HG02571 (cell line): ENCODE results near the gene CACNG4.

Experiments
- ATAC-seq: cut with Tn5 transposase; IDR thresholded peaks from one replicate; pipeline ENCODE4 v1.9.1; 2021; ENCODE audit warnings: mild to moderate bottlenecking, moderate library complexity; ENCODE audit not compliant: unreplicated experiment

CACNG4 gene

GRCh38 chr17:67055811-67056745 is 91.6 kb downstream of the CACNG4 start:
- no peak for ATAC-seq

- ATAC-seq, result no peak
Measured at GRCh38 chr17:67056746-67057490, 92.4 kb downstream of the CACNG4 start.

GRCh38 chr17:67058036-67058435 is 93.5 kb downstream of the CACNG4 start:
- ATAC-seq, result no peak

DNA sequence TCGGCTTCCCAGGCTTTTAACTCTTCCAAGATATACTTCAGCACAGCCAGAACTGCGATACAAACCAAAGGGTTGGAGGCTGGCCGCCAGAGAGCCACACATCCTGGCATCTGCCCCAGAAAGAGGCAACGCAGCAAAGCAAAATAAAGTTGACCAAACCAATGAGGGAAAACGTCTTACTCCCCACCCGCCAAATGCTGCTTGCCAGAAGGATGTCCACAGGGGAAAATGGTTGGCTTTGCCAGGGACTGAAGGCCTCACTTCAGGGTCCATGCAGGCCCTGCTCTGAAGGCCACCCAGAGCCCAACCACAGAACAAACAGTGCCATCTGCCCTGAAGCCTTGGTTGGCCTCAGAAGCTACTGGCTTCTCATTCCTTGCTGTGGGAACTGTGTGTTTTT is 94.9 kb downstream of the CACNG4 start:
- no peak for ATAC-seq

GRCh38 chr17:67063141-67063540 is 98.6 kb downstream of the CACNG4 start:
- no peak for ATAC-seq

DNA sequence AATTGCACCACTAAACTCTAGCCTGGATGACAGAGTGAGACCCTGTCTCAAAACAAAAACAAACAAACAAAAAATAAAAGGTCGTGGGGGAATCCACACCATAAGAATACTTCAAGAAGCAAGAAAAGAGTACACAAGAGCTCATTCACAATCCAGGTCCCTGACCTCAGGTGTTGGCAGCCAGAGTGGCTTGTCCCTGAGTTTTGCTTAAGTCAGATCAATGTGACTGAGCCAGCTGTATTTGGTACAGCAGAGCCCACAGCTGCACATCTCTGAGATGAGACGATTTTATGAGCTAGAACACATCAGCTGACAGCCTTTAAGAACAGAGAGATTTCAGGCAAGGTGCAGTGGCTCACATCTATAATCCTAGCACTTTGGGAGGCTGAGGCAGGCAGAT is 102.2 kb downstream of the CACNG4 start:
- ATAC-seq, result no peak

- no peak for ATAC-seq
Measured at GRCh38 chr17:67067571-67068482, 103.3 kb downstream of the CACNG4 start.

DNA sequence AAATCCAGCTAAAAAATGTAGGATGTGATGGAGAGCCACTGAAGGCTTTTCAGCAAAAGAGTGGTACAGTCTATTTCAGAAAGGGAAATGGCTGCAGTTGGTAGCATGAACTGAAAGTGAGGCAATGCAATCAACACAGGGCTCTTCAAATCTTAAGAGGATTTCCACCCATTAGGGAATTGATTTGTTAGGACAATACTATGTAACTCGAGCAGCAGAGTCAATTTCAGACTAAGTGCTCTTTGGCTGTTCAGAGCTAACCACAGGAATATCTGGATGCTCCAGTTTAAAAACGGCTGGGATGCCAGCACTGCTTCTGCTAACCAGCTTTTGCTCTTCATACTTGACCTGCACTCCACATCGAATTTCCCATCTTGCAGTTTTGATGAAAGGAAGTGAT is 104.5 kb downstream of the CACNG4 start:
- ATAC-seq, result no peak

- ATAC-seq, result no peak
Measured at GRCh38 chr17:67069603-67070136, 105.2 kb downstream of the CACNG4 start.

DNA sequence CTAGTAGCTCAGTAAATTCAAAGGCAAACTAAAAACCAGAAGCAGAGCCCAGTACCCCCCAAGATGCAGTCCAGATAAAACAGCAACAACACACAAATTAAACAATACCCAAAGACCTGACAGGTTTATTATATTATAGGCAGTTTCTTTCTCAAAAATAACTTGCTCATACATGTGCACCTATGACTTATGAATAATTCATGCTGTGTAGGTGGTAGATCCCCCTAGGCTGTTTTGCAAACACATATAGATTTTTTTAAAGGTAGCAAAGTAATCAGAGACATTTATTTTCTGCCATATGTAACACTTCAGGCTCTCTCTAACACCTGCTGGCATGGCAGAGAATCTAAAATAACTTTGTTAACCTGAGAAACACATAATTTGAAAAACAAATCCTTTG is 107.1 kb downstream of the CACNG4 start:
- ATAC-seq, result no peak

GRCh38 chr17:67072885-67073284 is 108.4 kb downstream of the CACNG4 start:
- ATAC-seq, result no peak

- ATAC-seq, result no peak
Measured at GRCh38 chr17:67074781-67075180, 110.3 kb downstream of the CACNG4 start.

GRCh38 chr17:67076290-67076689 is 111.8 kb downstream of the CACNG4 start:
- ATAC-seq, result no peak

DNA sequence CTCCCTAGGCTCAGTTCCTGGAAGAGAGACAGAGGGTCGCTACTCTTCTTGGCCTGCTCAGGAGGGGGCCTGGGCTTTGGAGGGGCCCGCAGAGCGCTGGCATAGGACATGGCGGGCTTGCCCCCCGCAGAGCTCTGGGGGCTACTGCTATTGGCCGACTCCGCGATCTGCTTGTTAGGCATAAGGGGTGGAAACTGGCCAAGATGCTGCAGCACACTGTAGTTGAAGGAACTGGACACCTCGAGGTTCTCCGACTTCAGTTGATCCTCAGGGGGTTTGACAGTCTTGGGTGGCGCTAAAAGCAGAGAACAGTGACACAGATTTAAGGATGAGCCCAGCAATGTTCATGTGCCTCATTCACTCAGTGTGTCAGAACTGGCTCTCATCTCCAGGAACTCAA is 113.8 kb downstream of the CACNG4 start:
- ATAC-seq, result no peak

DNA sequence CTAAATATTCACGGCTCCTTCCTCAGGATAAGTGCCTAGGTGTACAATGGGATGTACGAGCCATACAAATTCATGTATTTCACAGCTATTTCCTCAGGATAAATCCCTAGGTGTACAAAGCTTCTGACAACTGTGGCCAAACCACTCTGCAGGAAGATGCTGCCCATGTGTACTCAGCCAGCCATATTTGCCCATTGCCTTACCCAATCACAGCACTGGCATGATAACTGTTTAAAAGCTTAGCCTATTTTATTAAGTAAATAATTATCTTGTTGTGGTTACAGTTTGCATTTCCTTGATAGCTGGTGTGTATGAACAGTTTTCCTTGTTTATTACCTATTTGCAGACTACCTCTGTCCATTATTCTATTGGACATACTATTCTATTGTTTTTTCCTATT is 115.0 kb downstream of the CACNG4 start:
- no peak for ATAC-seq

- no peak for ATAC-seq
Measured at GRCh38 chr17:67080804-67081203, 116.3 kb downstream of the CACNG4 start.

GRCh38 chr17:67082107-67082506 is 117.6 kb downstream of the CACNG4 start:
- peak; percentile 78 for ATAC-seq
